Measurements from ENCODE around the gene SRSF8. TPM values are rescaled to one million over a fixed set of nuclear protein-coding genes. Genes with fewer than 3 reads are reported as not detected.

The SRSF8 gene
- total RNA-seq, 5 donors from 2014 or later (not counting 1 experiment from before 2014, with no cell fraction given), result 61.2 to 84.0 (median 72.7) TPM

Other genes with a start within 250 kb of the SRSF8 start
- 10 to 100 TPM; 56.4 to 91.0 (median 64.1) TPM for gene CWC15, start 93.4 kb upstream of the SRSF8 start, total RNA-seq
- under 1 TPM; 0.33 to 0.57 (median 0.50) TPM for gene KDM4D, start 93.2 kb upstream of the SRSF8 start, total RNA-seq
- gene KDM4E, start 41.7 kb upstream of the SRSF8 start, total RNA-seq, result not detected
- gene KDM4F, start 17.5 kb upstream of the SRSF8 start, total RNA-seq, result not detected
- 10 to 100 TPM in 2 of 5 donors, 1 to 10 TPM in 3; 7.4 to 13.1 (median 9.8) TPM for gene ENDOD1, start 22.9 kb downstream of the SRSF8 start, total RNA-seq
- gene SESN3, start 164.3 kb downstream of the SRSF8 start, total RNA-seq, result 100 to 1,000 TPM in 3 of 5 donors, 10 to 100 TPM in 2; 61.5 to 150 (median 132) TPM